ENCODE results near the gene VPS29. TPM values are rescaled to one million over a fixed set of nuclear protein-coding genes. Genes with fewer than 3 reads are reported as not detected.
A peak's percentile ranks its signal among the peaks of the same experiment; 100 is the strongest.

The VPS29 gene
- total RNA-seq, 1 donor from 2014 or later: 80.7 TPM

- Histone ChIP-seq H3K4me1 (ENCODE audit: insufficient read depth, low read length) (peaks cover 7% of the 10 kb centered on the region), H3K9me3 (ENCODE audit: insufficient read depth, low read depth, low read length) (no peaks in the 10 kb centered on the region), H3K9ac (ENCODE audit: low read length) (no peak overlapping the region), H3K4me3 (ENCODE audit: insufficient read depth, low read depth, low read length) (no peak overlapping the region), H3K36me3 (ENCODE audit: insufficient read depth, low read length) (peaks cover 14% of the 10 kb centered on the region), H3K27ac (ENCODE audit: low read depth, low read length) (no peak overlapping the region), H3K27me3 (ENCODE audit: insufficient read depth, low read length) (no peaks in the 10 kb centered on the region), H3K79me2 (ENCODE audit: insufficient read depth, low read length) (no peaks in the 10 kb centered on the region), H3K4me2 (ENCODE audit: low read length) (no peak overlapping the region), H2AFZ (ENCODE audit: low read depth, low read length) (no peak overlapping the region), H4K20me1 (ENCODE audit: insufficient read depth, low read length) (peaks cover 26% of the 10 kb centered on the region)
- no peaks in the 10 kb centered on the region for H3K27me3 Mint-ChIP-seq (ENCODE audit: low read depth, unreplicated experiment)
- peaks cover 10% of the 10 kb centered on the region for H3K4me1 Mint-ChIP-seq (ENCODE audit: low read depth, unreplicated experiment)
- DNase-seq (ENCODE audit: low read depth) (no peak), FAIRE-seq (no peak)
- H3K27ac Mint-ChIP-seq (ENCODE audit: unreplicated experiment): no peak overlapping the region
- H3K9me3 Mint-ChIP-seq (ENCODE audit: unreplicated experiment): peaks cover 2% of the 10 kb centered on the region
- peaks cover 15% of the 10 kb centered on the region for H3K36me3 Mint-ChIP-seq (ENCODE audit: low read depth, unreplicated experiment)
- no peak for TF ChIP-seq CTCF (IDR thresholded peaks at IDR 0.05; ENCODE audit: insufficient read depth, low read depth, low read length)
- TF ChIP-seq EZH2 (IDR thresholded peaks at IDR 0.05; ENCODE audit: insufficient read depth, low read length): no peak
- H3K4me3 Mint-ChIP-seq (ENCODE audit: unreplicated experiment): no peak overlapping the region
These were observed 30.7 kb upstream of the VPS29 start for GRCh38 chr12:110532644-110533043.

GRCh38 chr12:110531741-110532333 lies 29.9 kb upstream of the VPS29 start:
- Mint-ChIP-seq H3K4me3 (ENCODE audit: unreplicated experiment) (no peak overlapping the region), H3K4me1 (ENCODE audit: low read depth, unreplicated experiment) (peaks cover 10% of the 10 kb centered on the region), H3K27ac (ENCODE audit: unreplicated experiment) (no peak overlapping the region), H3K9me3 (ENCODE audit: unreplicated experiment) (peaks cover 2% of the 10 kb centered on the region), H3K36me3 (ENCODE audit: low read depth, unreplicated experiment) (peaks cover 11% of the 10 kb centered on the region), H3K27me3 (ENCODE audit: low read depth, unreplicated experiment) (no peaks in the 10 kb centered on the region)
- TF ChIP-seq EZH2 (IDR thresholded peaks at IDR 0.05; ENCODE audit: insufficient read depth, low read length) (no peak), CTCF (IDR thresholded peaks at IDR 0.05; ENCODE audit: insufficient read depth, low read depth, low read length) (no peak)
- Histone ChIP-seq H3K4me2 (ENCODE audit: low read length) (no peak overlapping the region), H3K27ac (ENCODE audit: low read depth, low read length) (no peak overlapping the region), H3K27me3 (ENCODE audit: insufficient read depth, low read length) (no peaks in the 10 kb centered on the region), H3K4me3 (ENCODE audit: insufficient read depth, low read depth, low read length) (no peak overlapping the region), H3K9me3 (ENCODE audit: insufficient read depth, low read depth, low read length) (no peaks in the 10 kb centered on the region), H3K36me3 (ENCODE audit: insufficient read depth, low read length) (peaks cover 9% of the 10 kb centered on the region), H2AFZ (ENCODE audit: low read depth, low read length) (no peak overlapping the region), H4K20me1 (ENCODE audit: insufficient read depth, low read length) (peaks cover 23% of the 10 kb centered on the region), H3K4me1 (ENCODE audit: insufficient read depth, low read length) (peaks cover 7% of the 10 kb centered on the region), H3K79me2 (ENCODE audit: insufficient read depth, low read length) (no peaks in the 10 kb centered on the region), H3K9ac (ENCODE audit: low read length) (no peak overlapping the region)
- peak; percentile 78 for DNase-seq (ENCODE audit: low read depth)
- peak; percentile 87 for FAIRE-seq

- Histone ChIP-seq H3K9ac (ENCODE audit: low read length) (no peak overlapping the region), H3K9me3 (ENCODE audit: insufficient read depth, low read depth, low read length) (no peaks in the 10 kb centered on the region), H3K4me2 (ENCODE audit: low read length) (no peak overlapping the region), H3K79me2 (ENCODE audit: insufficient read depth, low read length) (no peaks in the 10 kb centered on the region), H3K27me3 (ENCODE audit: insufficient read depth, low read length) (no peaks in the 10 kb centered on the region), H3K27ac (ENCODE audit: low read depth, low read length) (no peak overlapping the region), H3K36me3 (ENCODE audit: insufficient read depth, low read length) (peaks cover 3% of the 10 kb centered on the region), H3K4me3 (ENCODE audit: insufficient read depth, low read depth, low read length) (no peak overlapping the region), H4K20me1 (ENCODE audit: insufficient read depth, low read length) (peaks cover 20% of the 10 kb centered on the region), H3K4me1 (ENCODE audit: insufficient read depth, low read length) (peaks cover 7% of the 10 kb centered on the region), H2AFZ (ENCODE audit: low read depth, low read length) (no peak overlapping the region)
- Mint-ChIP-seq H3K4me3 (ENCODE audit: unreplicated experiment) (peak overlapping the region; percentile 50), H3K4me1 (ENCODE audit: low read depth, unreplicated experiment) (peaks cover 7% of the 10 kb centered on the region), H3K27me3 (ENCODE audit: low read depth, unreplicated experiment) (no peaks in the 10 kb centered on the region), H3K36me3 (ENCODE audit: low read depth, unreplicated experiment) (peaks cover 7% of the 10 kb centered on the region), H3K27ac (ENCODE audit: unreplicated experiment) (no peak overlapping the region), H3K9me3 (ENCODE audit: unreplicated experiment) (peaks cover 2% of the 10 kb centered on the region)
- DNase-seq (ENCODE audit: low read depth) (no peak), FAIRE-seq (no peak)
- TF ChIP-seq CTCF (IDR thresholded peaks at IDR 0.05; ENCODE audit: insufficient read depth, low read depth, low read length) (no peak), EZH2 (IDR thresholded peaks at IDR 0.05; ENCODE audit: insufficient read depth, low read length) (no peak)
These were observed 28.6 kb upstream of the VPS29 start for GRCh38 chr12:110530511-110530910.

Measured in astrocyte (in vitro differentiated cells and primary cell).